CD1c-positive myeloid dendritic cell (primary cell): ENCODE data around the gene ANO1.

Experiments
- DNase-seq: peaks from one replicate; pipeline ENCODE4 v3.0.0-alpha.2; 2016; ENCODE audit errors: extremely low spot score

ANO1 gene

GRCh38 chr11:70161043-70161625 is 83.0 kb downstream of the ANO1 start:
- no peak for DNase-seq

- no peak for DNase-seq
These were observed 86.6 kb downstream of the ANO1 start for GRCh38 chr11:70164705-70165104.

GRCh38 chr11:70167120-70167519 is 89.0 kb downstream of the ANO1 start:
- DNase-seq, result no peak

- DNase-seq, result no peak
These were observed 89.7 kb downstream of the ANO1 start for GRCh38 chr11:70167723-70168404.

GRCh38 chr11:70168405-70168754 is 90.3 kb downstream of the ANO1 start:
- DNase-seq, result no peak

- no peak for DNase-seq
These were observed 91.0 kb downstream of the ANO1 start for GRCh38 chr11:70169127-70169526.

GRCh38 chr11:70169632-70170031 is 91.5 kb downstream of the ANO1 start:
- DNase-seq, result no peak

GRCh38 chr11:70170596-70171210 is 92.6 kb downstream of the ANO1 start:
- DNase-seq, result no peak

- DNase-seq, result no peak
These were observed 94.9 kb downstream of the ANO1 start for GRCh38 chr11:70173018-70173417.

GRCh38 chr11:70174547-70175235 is 96.6 kb downstream of the ANO1 start:
- no peak for DNase-seq

- no peak for DNase-seq
These were observed 97.2 kb downstream of the ANO1 start for GRCh38 chr11:70175236-70175698.

- peak; percentile 43 for DNase-seq
These were observed 99.0 kb downstream of the ANO1 start for GRCh38 chr11:70176940-70177689.

GRCh38 chr11:70180906-70181305 is 102.8 kb downstream of the ANO1 start:
- DNase-seq, result no peak

- no peak for DNase-seq
These were observed 104.1 kb downstream of the ANO1 start for GRCh38 chr11:70182266-70182665.

GRCh38 chr11:70183032-70183431 is 104.9 kb downstream of the ANO1 start:
- no peak for DNase-seq

- no peak for DNase-seq
These were observed 105.5 kb downstream of the ANO1 start for GRCh38 chr11:70183483-70184176.

- no peak for DNase-seq
These were observed 106.3 kb downstream of the ANO1 start for GRCh38 chr11:70184396-70184795.

- no peak for DNase-seq
These were observed 107.4 kb downstream of the ANO1 start for GRCh38 chr11:70185348-70186055.

- no peak for DNase-seq
These were observed 108.3 kb downstream of the ANO1 start for GRCh38 chr11:70186420-70186819.

GRCh38 chr11:70186936-70187335 is 108.8 kb downstream of the ANO1 start:
- DNase-seq, result no peak

- no peak for DNase-seq
These were observed 109.7 kb downstream of the ANO1 start for GRCh38 chr11:70187771-70188170.
